Heart left ventricle (tissue), 16 donors: ENCODE measurements around the gene NTRK1. TPM values are rescaled to one million over a fixed set of nuclear protein-coding genes. Genes with fewer than 3 reads are reported as not detected.
A peak's percentile ranks its signal among the peaks of the same experiment; 100 is the strongest.

Experiments used
- ATAC-seq, 4 donors: fragments of 200-7000 bp; cut with Tn5 transposase; one replicate each; pipeline ENCODE4 v1.9.1; 2020 to 2022; ENCODE audit warnings: moderate library complexity in 4 of 4, mild to moderate bottlenecking in 3 of 4, moderate number of reproducible peaks in 1 of 4
- DNase-seq, 5 donors: peaks; one replicate each; pipeline ENCODE4 v3.0.0-alpha.2; 2020
- H3K27ac ChIP-seq, 12 donors: fragments of 200-600 bp; sonication (generic) in 4 of 12; one replicate each; pipeline versions ENCODE4 v1.5.0 to v1.8.0; 2016 to 2022; ENCODE audit warnings: mild to moderate bottlenecking in 2 of 12
- H3K27me3 ChIP-seq, 9 donors: fragments of 200-600 bp; sonication (generic) in 2 of 9; one replicate each; pipeline versions ENCODE4 v1.5.1 to v1.8.0; 2016 to 2022; ENCODE audit warnings: mild to moderate bottlenecking in 3 of 9
- H3K36me3 ChIP-seq, 9 donors: fragments of 200-600 bp; sonication (generic) in 2 of 9; one replicate each; pipeline versions ENCODE4 v1.5.0 to v1.8.0; 2018 to 2022; ENCODE audit warnings: mild to moderate bottlenecking in 2 of 9
- H3K4me1 ChIP-seq, 12 donors: fragments of 200-600 bp; sonication (generic) in 4 of 12; one replicate each; pipeline versions ENCODE4 v1.5.0 to v1.8.0; 2016 to 2022; ENCODE audit warnings: mild to moderate bottlenecking in 3 of 12
- H3K4me3 ChIP-seq, 12 donors: fragments of 200-600 bp; sonication (generic) in 4 of 12; one replicate each; pipeline versions ENCODE4 v1.5.0 to v1.8.0; 2017 to 2022; ENCODE audit warnings: mild to moderate bottlenecking in 9 of 12, moderate library complexity in 4 of 12
- H3K9me3 ChIP-seq, 12 donors: fragments of 200-600 bp; sonication (generic) in 4 of 12; one replicate each; pipeline versions ENCODE4 v1.5.0 to v1.8.0; 2016 to 2022; ENCODE audit warnings: mild to moderate bottlenecking in 1 of 12
- POLR2A ChIP-seq, 2 donors: fragments of 450-650 bp; IDR thresholded peaks; one replicate each; pipeline ENCODE4 v1.6.1; 2017; ENCODE audit warnings: antibody characterized with exemption in 2 of 2, mild to moderate bottlenecking in 2 of 2, moderate library complexity in 2 of 2
- WGBS, 4 donors: extraction: QIAGEN DNeasy Blood & Tissue Kit in 2 of 4; methylation state at CpG; one replicate each; pipeline versions ENCODE4 v1.1.5 to v1.1.7; 2013 to 2018; 5-methylcytosine and 5-hydroxymethylcytosine counted together
- intact Hi-C, 10 donors: fragments of 100-400 bp; cut with DNase I; formaldehyde crosslinking; loops; one replicate each; pipeline versions ENCODE4 v1.11.1 to v1.14.2; 2022
- polyA plus RNA-seq, 2 donors: library from polyadenylated mRNA; stranded (reverse); fragments of 200-250 nt; gene quantifications; one replicate each; pipeline ENCODE4 v1.2.3, GENCODE V29; 2013
- total RNA-seq, 9 donors: library from RNA; depleted of rRNA in 2 of 9; stranded (reverse); fragments of >200 nt in 2 of 9; fragmentation: NEBNext Ultra II Directional in 3 of 9; extraction: Animal tissue kit (Norgen Biotek cat#: 25700) in 3 of 9; gene quantifications; one replicate each; pipeline versions ENCODE4 v1.1.0 to v1.2.4, GENCODE V29; 2016 to 2023
- TF ChIP-seq, protein P1 (sequence below), 12 donors: fragments of 200-600 bp; sonication (generic) in 4 of 12; IDR thresholded peaks; one replicate each; pipeline versions ENCODE4 v1.5.0 to v1.8.0; 2018 to 2022; ENCODE audit warnings: antibody characterized with exemption in 12 of 12, mild to moderate bottlenecking in 5 of 12
- donor health status: ischemic (EF 13 %, LVEDD 7.1; RV severe dilation, severe dysfunction).
- donor health status: healthy with polysubstance abuse.
- donor health status: DM: no; HTN: yes; CAD: no.
- donor health status: DM: no; HTN: no; CAD: no.
- donor health status: ischemic (EF 25% LVEDD 6.9; RV normal size, moderate dysfunction).
- donor health status: ischemic (EF 25% LVEDD 5.7; RV mildly dilated, moderate dysfunction).
- donor health status: healthy.
- donor health status: DM: yes; HTN: yes; CAD: no.
- donor health status: ischemic (EF 35%, LVEDD 5.7; RV mildly dilated, moderate dysfunction).
- donor health status: nonischemic (EF 11% LVEDD 7.7; RV severe dilation, severe dysfunction).
- donor health status: DM: yes; HTN: yes; CAD: no.
- donor health status: PGD.
- donor health status: ischemic (EF 29% LVEDD 5.4; RV normal size, mild dysfunction).
- donor health status: nonischemic (EF 23%, LVEDD 6.1; RV moderate dilation, normal function).

NTRK1 gene
- total and polyA plus RNA-seq, 11 donors = 0.22 to 1.6 (median 1.1) TPM

DNA sequence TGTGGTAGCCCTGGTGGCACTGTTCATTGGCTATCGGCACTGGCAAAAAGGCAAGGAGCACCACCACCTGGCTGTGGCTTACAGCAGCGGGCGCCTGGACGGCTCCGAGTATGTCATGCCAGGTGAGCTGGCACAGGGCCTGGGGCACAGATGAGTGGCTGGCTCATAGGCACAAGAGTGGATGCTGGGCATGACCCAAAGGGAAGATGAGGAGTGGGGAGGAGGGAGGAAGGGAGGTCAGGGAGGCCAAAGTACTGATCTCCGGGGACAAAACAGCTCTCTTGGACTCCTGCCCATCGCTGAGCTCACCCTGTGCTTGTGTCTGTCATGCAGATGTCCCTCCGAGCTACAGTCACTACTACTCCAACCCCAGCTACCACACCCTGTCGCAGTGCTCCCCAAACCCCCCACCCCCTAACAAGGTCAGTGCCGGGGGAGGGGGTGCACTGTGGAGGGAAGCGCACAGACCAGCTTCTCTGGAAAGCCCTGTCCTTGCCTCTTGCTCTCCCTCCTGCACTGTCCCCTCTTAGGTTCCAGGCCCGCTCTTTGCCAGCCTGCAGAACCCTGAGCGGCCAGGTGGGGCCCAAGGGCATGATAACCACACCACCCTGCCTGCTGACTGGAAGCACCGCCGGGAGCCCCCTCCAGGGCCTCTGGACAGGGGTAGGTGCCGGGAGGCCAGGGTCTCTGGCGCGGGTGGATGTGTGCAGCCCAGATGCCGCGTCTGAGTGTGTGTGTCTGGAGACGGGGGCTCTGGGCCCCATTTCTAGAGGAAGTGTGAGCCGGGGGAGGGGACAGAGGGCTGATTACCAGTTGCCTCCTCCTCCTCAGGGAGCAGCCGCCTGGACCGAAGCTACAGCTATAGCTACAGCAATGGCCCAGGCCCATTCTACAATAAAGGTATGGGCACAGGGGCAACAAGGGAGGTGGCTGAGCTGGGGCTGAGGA, 52.5 kb downstream of the NTRK1 start:
- peak in 2 of 4 donors; percentile 16 to 41 for ATAC-seq
- H3K4me1 ChIP-seq = peaks cover 0 to 26% (median 5%) of the 10 kb centered on the region in 12 donors
- H3K9me3 ChIP-seq = peaks cover 0 to 7% (median under 1%) of the 10 kb centered on the region in 12 donors
- peak in 1 of 5 donors; percentile 60 for DNase-seq
- H3K4me3 ChIP-seq = no peak overlapping the region
- H3K36me3 ChIP-seq = peaks cover 0 to 95% (median 61%) of the 10 kb centered on the region in 9 donors
- no peak overlapping the region for H3K27ac ChIP-seq
- intact Hi-C loops = no loop called here
- TF ChIP-seq, protein P1, sequence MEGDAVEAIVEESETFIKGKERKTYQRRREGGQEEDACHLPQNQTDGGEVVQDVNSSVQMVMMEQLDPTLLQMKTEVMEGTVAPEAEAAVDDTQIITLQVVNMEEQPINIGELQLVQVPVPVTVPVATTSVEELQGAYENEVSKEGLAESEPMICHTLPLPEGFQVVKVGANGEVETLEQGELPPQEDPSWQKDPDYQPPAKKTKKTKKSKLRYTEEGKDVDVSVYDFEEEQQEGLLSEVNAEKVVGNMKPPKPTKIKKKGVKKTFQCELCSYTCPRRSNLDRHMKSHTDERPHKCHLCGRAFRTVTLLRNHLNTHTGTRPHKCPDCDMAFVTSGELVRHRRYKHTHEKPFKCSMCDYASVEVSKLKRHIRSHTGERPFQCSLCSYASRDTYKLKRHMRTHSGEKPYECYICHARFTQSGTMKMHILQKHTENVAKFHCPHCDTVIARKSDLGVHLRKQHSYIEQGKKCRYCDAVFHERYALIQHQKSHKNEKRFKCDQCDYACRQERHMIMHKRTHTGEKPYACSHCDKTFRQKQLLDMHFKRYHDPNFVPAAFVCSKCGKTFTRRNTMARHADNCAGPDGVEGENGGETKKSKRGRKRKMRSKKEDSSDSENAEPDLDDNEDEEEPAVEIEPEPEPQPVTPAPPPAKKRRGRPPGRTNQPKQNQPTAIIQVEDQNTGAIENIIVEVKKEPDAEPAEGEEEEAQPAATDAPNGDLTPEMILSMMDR (IDR thresholded peaks at IDR 0.05) = no peak
- no peak for TF ChIP-seq POLR2A (IDR thresholded peaks at IDR 0.05)
- H3K27me3 ChIP-seq = peaks cover 0 to 20% (median 0%) of the 10 kb centered on the region in 9 donors
- WGBS, 4 donors = 59 to 73% (median 65%) methylated on average over 17 to 24 of the region's 24 CpGs

DNA sequence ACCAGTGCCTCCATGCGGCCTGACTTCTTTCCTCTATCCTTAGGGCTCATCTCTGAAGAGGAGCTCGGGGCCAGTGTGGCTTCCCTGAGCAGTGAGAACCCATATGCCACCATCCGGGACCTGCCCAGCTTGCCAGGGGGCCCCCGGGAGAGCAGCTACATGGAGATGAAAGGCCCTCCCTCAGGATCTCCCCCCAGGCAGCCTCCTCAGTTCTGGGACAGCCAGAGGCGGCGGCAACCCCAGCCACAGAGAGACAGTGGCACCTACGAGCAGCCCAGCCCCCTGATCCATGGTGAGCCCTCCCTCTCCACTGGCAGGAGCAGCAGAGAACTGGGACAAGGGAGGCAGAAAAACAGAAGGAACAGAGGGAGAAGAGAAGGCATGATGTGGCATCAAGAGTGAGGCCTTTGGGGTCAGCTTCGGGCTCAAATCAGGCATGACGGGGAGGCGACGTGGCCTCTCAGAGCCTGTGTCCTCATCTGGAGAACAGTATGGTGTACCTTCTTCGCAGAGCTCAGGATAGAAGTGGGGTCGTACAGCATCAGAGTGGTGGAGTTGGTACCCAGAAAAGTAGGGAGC, 53.2 kb downstream of the NTRK1 start:
- DNase-seq = peak in 1 of 5 donors; percentile 42

DNA sequence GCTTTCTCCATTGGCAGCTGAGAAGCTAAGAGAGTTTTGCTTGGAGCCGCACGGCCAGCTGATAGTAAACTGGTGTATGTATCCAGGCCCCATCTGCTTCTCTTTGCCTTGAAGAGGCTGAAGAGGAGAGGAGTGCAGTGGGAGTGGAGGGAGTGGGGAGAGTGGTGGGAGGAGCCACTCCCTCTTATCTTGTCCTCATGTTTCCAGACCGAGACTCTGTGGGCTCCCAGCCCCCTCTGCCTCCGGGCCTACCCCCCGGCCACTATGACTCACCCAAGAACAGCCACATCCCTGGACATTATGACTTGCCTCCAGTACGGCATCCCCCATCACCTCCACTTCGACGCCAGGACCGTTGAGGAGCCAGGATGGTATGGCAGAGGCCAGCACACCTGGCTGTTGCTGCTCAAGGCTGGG, 53.8 kb downstream of the NTRK1 start:
- Histone ChIP-seq H3K36me3 (peaks cover 0 to 83% (median 51%) of the 10 kb centered on the region in 9 donors), H3K27ac (no peak overlapping the region), H3K27me3 (peaks cover 0 to 8% (median 0%) of the 10 kb centered on the region in 9 donors), H3K4me1 (peaks cover 0 to 17% (median 0%) of the 10 kb centered on the region in 12 donors), H3K9me3 (peaks cover 0 to 13% (median 2%) of the 10 kb centered on the region in 12 donors), H3K4me3 (no peak overlapping the region)
- TF ChIP-seq, protein P1 (IDR thresholded peaks at IDR 0.05) = no peak
- peak in 1 of 5 donors; percentile 37 for DNase-seq
- no peak for ATAC-seq
- WGBS, 4 donors = 80 to 90% (median 84%) methylated on average over 8 to 9 of the region's 9 CpGs
- intact Hi-C loops = no loop called here

More for the DNA sequence above, 53.2 kb downstream of the NTRK1 start:
- no peak for ATAC-seq
- peaks cover 0 to 89% (median 53%) of the 10 kb centered on the region in 9 donors for H3K36me3 ChIP-seq
- H3K9me3 ChIP-seq = peaks cover 0 to 13% (median 2%) of the 10 kb centered on the region in 12 donors
- TF ChIP-seq, protein P1 (IDR thresholded peaks at IDR 0.05) = no peak
- TF ChIP-seq POLR2A (IDR thresholded peaks at IDR 0.05) = no peak
- intact Hi-C loops = no loop called here
- no peak overlapping the region for H3K27ac ChIP-seq
- peaks cover 0 to 18% (median 2%) of the 10 kb centered on the region in 12 donors for H3K4me1 ChIP-seq
- peaks cover 0 to 13% (median 0%) of the 10 kb centered on the region in 9 donors for H3K27me3 ChIP-seq
- no peak overlapping the region for H3K4me3 ChIP-seq
- 84 to 92% (median 90%) methylated on average over 13 of the region's 13 CpGs for WGBS, 4 donors
